IPS-18c (cell line): ENCODE measurements around the gene ALPL.

Source experiments
- H3K4me3 ChIP-seq: 2 replicates; pipeline ENCODE4 v1.7.0; 2013; ENCODE audit warnings: low read depth, mild to moderate bottlenecking, low read length, moderate library complexity; ENCODE audit not compliant: insufficient read depth
- H3K9me3 ChIP-seq: one replicate; pipeline ENCODE4 v1.6.1; 2013; ENCODE audit warnings: mild to moderate bottlenecking, low read length, moderate library complexity; ENCODE audit not compliant: control insufficient read depth, insufficient read depth

Gene ALPL

GRCh38 chr1:21576031-21576797 lies 67.0 kb downstream of the ALPL start:
- Histone ChIP-seq H3K4me3 (no peak overlapping the region), H3K9me3 (no peaks in the 10 kb centered on the region)

GRCh38 chr1:21576798-21577187 lies 67.6 kb downstream of the ALPL start:
- H3K9me3 ChIP-seq, result no peaks in the 10 kb centered on the region

GRCh38 chr1:21577324-21577723 lies 68.1 kb downstream of the ALPL start:
- Histone ChIP-seq H3K9me3 (no peaks in the 10 kb centered on the region), H3K4me3 (no peak overlapping the region)

More at GRCh38 chr1:21576798-21577187, 67.6 kb downstream of the ALPL start:
- no peak overlapping the region for H3K4me3 ChIP-seq

GRCh38 chr1:21577933-21578332 lies 68.7 kb downstream of the ALPL start:
- H3K4me3 ChIP-seq, result no peak overlapping the region
- H3K9me3 ChIP-seq, result no peaks in the 10 kb centered on the region

- H3K4me3 ChIP-seq, result no peak overlapping the region
- H3K9me3 ChIP-seq, result no peaks in the 10 kb centered on the region
Measured at GRCh38 chr1:21579791-21580190, 70.6 kb downstream of the ALPL start.

- no peaks in the 10 kb centered on the region for H3K9me3 ChIP-seq
- no peak overlapping the region for H3K4me3 ChIP-seq
Measured at GRCh38 chr1:21584096-21584495, 74.9 kb downstream of the ALPL start.

- Histone ChIP-seq H3K9me3 (no peaks in the 10 kb centered on the region), H3K4me3 (no peak overlapping the region)
Measured at GRCh38 chr1:21585037-21585436, 75.8 kb downstream of the ALPL start.

- no peak overlapping the region for H3K4me3 ChIP-seq
- H3K9me3 ChIP-seq, result no peaks in the 10 kb centered on the region
Measured at GRCh38 chr1:21586222-21586621, 77.0 kb downstream of the ALPL start.

GRCh38 chr1:21586846-21587601 lies 77.8 kb downstream of the ALPL start:
- Histone ChIP-seq H3K9me3 (no peaks in the 10 kb centered on the region), H3K4me3 (no peak overlapping the region)

GRCh38 chr1:21587602-21587953 lies 78.4 kb downstream of the ALPL start:
- no peak overlapping the region for H3K4me3 ChIP-seq
- H3K9me3 ChIP-seq, result no peaks in the 10 kb centered on the region

GRCh38 chr1:21589618-21590017 lies 80.4 kb downstream of the ALPL start:
- H3K9me3 ChIP-seq, result no peaks in the 10 kb centered on the region
- H3K4me3 ChIP-seq, result no peak overlapping the region

GRCh38 chr1:21590126-21590880 lies 81.1 kb downstream of the ALPL start:
- Histone ChIP-seq H3K9me3 (no peaks in the 10 kb centered on the region), H3K4me3 (no peak overlapping the region)

- Histone ChIP-seq H3K9me3 (no peaks in the 10 kb centered on the region), H3K4me3 (no peak overlapping the region)
Measured at GRCh38 chr1:21590934-21591333, 81.7 kb downstream of the ALPL start.

- no peaks in the 10 kb centered on the region for H3K9me3 ChIP-seq
Measured at GRCh38 chr1:21592086-21592865, 83.1 kb downstream of the ALPL start.

GRCh38 chr1:21593231-21593630 lies 84.0 kb downstream of the ALPL start:
- no peaks in the 10 kb centered on the region for H3K9me3 ChIP-seq
- no peak overlapping the region for H3K4me3 ChIP-seq

More at GRCh38 chr1:21592086-21592865, 83.1 kb downstream of the ALPL start:
- H3K4me3 ChIP-seq, result no peak overlapping the region

GRCh38 chr1:21594501-21594900 lies 85.3 kb downstream of the ALPL start:
- Histone ChIP-seq H3K4me3 (no peak overlapping the region), H3K9me3 (no peaks in the 10 kb centered on the region)
